GM18520 (cell line): ENCODE data around the gene ODF2L.
"Not testable (repeated sequence)": the region's sequence is repeated elsewhere in the genome, so short reads cannot be mapped to it uniquely, and the experiment has no call there.

Experiments used
- ATAC-seq: cut with Tn5 transposase; IDR thresholded peaks from one replicate; pipeline ENCODE4 v1.9.1; 2021; ENCODE audit not compliant: unreplicated experiment

ODF2L gene

GRCh38 chr1:86387916-86388627, 8.1 kb downstream of the ODF2L start:
- no peak for ATAC-seq

- ATAC-seq: peak; percentile 37
Observed at GRCh38 chr1:86382878-86383277, 13.2 kb downstream of the ODF2L start.

- ATAC-seq: no peak
Observed at GRCh38 chr1:86381223-86381622, 14.9 kb downstream of the ODF2L start.

DNA sequence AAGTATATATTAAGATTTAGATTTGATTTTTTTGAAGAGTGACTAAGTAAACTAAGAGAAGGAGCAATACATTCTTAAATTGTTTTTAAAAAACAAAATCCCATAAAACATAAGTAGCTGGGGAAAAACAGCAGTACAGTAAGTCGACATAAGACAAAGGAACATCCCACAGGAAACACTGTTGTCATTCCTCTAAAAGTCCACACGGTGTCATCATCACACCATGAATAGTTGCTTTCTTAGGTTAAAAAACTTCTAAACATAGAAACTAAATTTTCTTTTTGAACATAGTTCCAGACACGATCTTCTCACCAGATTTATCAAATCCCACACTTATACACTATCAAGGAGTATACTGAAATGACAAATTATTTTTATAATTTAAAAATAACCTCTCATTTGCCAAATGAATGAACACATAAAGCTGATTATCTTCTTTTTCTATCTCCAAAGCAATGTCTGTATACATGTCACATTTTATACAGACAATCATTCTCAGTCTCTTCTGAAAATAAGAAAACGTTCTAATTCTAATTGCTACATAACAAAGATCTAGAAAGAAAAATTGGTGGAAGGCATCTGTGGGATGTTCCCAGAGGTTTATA, 15.8 kb downstream of the ODF2L start:
- peak; percentile 77 for ATAC-seq

DNA sequence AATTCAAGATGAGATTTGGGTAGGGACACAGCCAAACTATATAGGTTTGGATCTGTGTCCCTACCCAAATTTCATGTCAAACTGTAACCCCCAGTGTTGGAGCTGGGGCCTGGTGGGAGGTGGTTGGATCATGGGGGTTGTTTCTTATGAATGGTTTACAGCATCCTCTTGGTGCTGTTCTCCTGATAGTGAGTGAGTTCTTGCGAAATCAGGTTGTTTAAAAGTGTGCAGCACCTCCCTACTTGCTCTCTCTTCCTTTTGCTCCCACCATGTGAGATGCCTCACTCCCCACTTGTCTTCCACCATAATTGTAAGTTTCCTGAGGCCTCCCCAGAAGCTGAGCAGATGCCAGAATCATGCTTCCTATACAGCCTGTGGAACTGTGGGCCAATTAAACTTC, 17.3 kb downstream of the ODF2L start:
- ATAC-seq: no peak

DNA sequence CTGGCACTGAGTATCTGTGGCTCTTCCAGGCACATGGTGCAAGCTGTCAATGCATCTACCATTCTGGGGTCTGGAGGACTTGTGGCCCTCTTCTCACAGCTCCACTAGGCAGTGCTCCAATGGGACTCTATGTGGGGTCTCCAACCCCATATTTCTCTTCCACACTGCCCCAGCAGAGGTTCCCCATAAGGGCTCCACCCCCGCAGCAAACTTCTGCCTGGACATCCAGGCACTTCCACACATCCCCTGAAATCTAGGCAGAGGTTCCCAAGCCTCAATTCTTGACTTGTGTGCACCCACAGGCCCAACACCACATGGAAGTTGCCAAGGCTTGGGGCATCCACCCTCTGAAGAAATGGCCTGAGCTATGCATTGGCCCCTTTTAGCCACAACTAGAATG, 18.8 kb downstream of the ODF2L start:
- no peak for ATAC-seq

- ATAC-seq: no peak
Observed at GRCh38 chr1:86375688-86376087, 20.4 kb downstream of the ODF2L start.

- ATAC-seq: no peak
Observed at GRCh38 chr1:86370601-86371022, 25.5 kb downstream of the ODF2L start.

GRCh38 chr1:86365896-86366295, 30.2 kb downstream of the ODF2L start:
- no peak for ATAC-seq

- ATAC-seq: no peak
Observed at GRCh38 chr1:86362807-86363206, 33.3 kb downstream of the ODF2L start.

- ATAC-seq: no peak
Observed at GRCh38 chr1:86357796-86358195, 38.3 kb downstream of the ODF2L start.

GRCh38 chr1:86356247-86356646, 39.9 kb downstream of the ODF2L start:
- no peak for ATAC-seq

- ATAC-seq: no peak
Observed at GRCh38 chr1:86352086-86352485, 44.0 kb downstream of the ODF2L start.

- ATAC-seq: not testable (repeated sequence)
Observed at GRCh38 chr1:86350230-86350629, 45.9 kb downstream of the ODF2L start.

DNA sequence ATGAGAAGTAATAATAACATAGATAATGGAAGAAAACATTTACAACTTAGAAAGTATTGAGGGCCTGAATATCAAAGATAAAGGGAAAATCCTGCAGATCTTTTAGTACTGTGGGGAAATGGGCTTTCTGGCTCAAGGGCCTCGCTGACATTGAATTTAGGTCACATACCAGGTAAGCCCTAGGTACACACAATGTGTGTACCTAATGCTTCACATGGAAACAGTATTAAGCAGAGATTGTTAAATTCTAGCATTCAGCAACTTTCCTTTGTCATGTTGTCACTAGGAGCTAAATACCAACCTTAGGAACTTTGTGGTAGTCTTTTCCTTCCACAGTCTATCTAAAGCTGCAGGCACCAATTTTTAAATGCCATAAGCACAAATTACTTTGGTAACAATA, 49.7 kb downstream of the ODF2L start:
- ATAC-seq: no peak

DNA sequence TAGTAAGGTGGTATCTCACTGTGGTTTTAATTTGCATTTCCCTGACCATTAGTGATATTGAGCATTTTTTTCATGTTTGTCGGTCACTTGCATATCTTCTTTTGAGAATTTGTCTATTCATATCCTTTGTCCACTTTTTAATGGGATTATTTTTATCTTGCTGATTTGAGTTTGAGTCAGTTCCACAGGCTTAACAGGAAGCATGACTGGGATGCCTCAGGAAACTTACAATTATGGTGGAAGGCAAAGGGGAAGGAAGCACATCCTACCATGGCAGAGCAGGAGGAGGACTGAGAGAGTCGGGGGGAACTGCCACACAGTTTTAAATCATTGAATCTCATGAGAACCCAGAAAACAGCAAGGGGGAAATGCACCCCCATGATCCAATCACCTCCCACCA, 51.1 kb downstream of the ODF2L start:
- ATAC-seq: no peak

DNA sequence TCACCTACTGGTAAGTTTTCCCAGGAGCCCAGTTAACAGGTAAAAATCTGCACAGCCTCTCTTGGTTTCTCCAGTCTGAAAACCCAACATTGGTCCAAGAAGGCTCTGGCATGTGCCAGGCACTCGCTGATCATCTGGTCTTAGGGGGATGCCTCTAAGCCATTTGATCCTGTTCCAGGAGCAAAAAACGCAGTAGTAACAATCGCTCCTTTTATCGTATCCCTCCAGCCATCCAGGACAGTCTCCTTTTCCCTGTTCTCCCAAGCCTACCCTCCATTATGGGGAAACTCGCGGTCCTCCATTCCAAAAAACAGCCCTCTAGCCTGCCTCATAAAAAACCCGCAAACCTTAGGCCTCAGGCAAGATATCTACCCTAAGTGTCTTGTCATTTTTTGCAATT, 56.2 kb downstream of the ODF2L start:
- no peak for ATAC-seq

DNA sequence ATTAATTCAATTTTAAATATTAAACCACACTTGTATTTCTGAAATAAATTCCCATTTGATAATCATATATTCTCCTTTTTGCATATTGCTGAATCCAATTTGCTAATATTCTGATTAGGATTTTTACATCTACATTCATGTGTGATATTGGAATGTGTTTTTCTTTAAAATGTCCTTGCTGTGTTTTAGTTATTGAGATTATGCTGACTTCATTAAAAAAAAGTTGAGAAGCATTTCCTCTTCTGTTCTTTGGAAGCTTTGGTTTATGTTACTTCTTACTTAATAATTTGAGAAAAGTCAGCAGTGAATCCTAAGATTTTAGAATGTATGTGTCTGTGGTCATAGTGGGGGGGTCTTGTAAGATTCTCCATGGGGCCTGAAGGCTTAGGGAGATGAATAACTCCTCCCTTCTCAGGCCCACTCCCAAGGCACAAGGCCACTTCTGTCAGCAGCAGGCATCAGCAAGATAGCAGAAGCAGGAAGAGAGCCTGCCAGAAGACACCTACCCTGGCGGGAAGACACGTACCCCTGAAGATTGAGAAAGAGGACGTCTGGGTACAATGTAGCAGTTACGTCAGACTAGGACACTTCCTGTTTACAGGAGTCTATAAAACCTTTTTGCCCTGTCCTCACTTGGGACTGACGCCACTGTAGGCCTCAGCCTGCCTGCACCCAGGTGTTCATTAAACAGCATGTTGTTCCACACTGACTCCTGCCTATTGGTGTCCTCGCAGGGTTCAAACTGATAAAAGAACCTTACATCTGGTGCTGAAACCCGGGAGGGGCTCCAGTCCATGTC, 56.9 kb downstream of the ODF2L start:
- ATAC-seq: no peak

GRCh38 chr1:86335916-86336315, 60.2 kb downstream of the ODF2L start:
- no peak for ATAC-seq

GRCh38 chr1:86325264-86325663, 70.9 kb downstream of the ODF2L start:
- no peak for ATAC-seq

DNA sequence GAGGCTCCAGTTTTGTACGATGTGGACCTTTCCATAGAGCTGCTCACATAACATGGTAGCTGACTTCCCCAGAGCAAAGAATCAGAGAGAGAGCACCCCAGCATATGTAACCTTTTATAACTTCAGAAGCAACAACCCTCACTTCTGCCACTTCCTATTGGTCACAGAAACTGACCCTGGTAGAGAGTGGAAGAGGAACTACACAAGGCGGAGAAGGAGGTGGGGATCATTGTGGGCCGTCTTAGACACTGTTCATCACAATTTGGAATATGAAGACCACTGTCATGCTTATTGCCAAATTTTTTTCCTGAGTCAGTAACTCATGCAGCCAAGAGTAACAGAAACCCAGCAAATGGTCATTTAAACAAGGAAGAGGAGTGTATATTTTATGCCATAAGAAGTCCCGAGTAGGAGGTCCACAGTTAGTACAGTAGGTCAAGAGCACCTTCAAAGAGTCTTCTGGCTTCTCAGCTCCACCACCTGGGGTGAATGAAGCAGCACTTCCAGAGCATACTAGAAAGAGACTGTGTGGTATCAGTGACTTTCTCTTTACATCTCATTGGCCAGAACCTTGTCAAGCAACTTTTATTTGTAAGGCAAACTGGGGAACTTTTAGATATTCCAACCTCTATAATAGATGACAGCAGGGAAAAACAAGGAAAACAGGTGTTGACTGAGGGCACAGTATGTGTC, 71.8 kb downstream of the ODF2L start:
- no peak for ATAC-seq
